ENCODE measurements around the gene KRT77. TPM values are rescaled to one million over a fixed set of nuclear protein-coding genes. Genes with fewer than 3 reads are reported as not detected.
"Not testable (repeated sequence)": the region's sequence is repeated elsewhere in the genome, so short reads cannot be mapped to it uniquely, and the experiment has no call there.

The KRT77 gene
- total RNA-seq, 1 donor from 2014 or later = not detected

GRCh38 chr12:52675301-52675701, 28.0 kb downstream of the KRT77 start:
- no peak for DNase-seq (ENCODE audit: low read depth)

- no peak for DNase-seq (ENCODE audit: low read depth)
Observed at GRCh38 chr12:52674433-52674775, 28.9 kb downstream of the KRT77 start.

GRCh38 chr12:52673713-52674432, 29.5 kb downstream of the KRT77 start:
- DNase-seq (ENCODE audit: low read depth) = no peak

GRCh38 chr12:52673217-52673616, 30.1 kb downstream of the KRT77 start:
- DNase-seq (ENCODE audit: low read depth) = no peak

- DNase-seq (ENCODE audit: low read depth) = peak; percentile 48
Observed at GRCh38 chr12:52672321-52672933, 30.9 kb downstream of the KRT77 start.

GRCh38 chr12:52670961-52671360, 32.4 kb downstream of the KRT77 start:
- no peak for DNase-seq (ENCODE audit: low read depth)

GRCh38 chr12:52670506-52670905, 32.8 kb downstream of the KRT77 start:
- no peak for DNase-seq (ENCODE audit: low read depth)

- DNase-seq (ENCODE audit: low read depth) = not testable (repeated sequence)
Observed at GRCh38 chr12:52669941-52670340, 33.4 kb downstream of the KRT77 start.

- DNase-seq (ENCODE audit: low read depth) = no peak
Observed at GRCh38 chr12:52669426-52669825, 33.9 kb downstream of the KRT77 start.

GRCh38 chr12:52667931-52668330, 35.4 kb downstream of the KRT77 start:
- no peak for DNase-seq (ENCODE audit: low read depth)

GRCh38 chr12:52667509-52667908, 35.8 kb downstream of the KRT77 start:
- no peak for DNase-seq (ENCODE audit: low read depth)

GRCh38 chr12:52666471-52666870, 36.9 kb downstream of the KRT77 start:
- DNase-seq (ENCODE audit: low read depth) = no peak

GRCh38 chr12:52663420-52663819, 39.9 kb downstream of the KRT77 start:
- no peak for DNase-seq (ENCODE audit: low read depth)

- no peak for DNase-seq (ENCODE audit: low read depth)
Observed at GRCh38 chr12:52662918-52663229, 40.5 kb downstream of the KRT77 start.

GRCh38 chr12:52662093-52662917, 41.0 kb downstream of the KRT77 start:
- no peak for DNase-seq (ENCODE audit: low read depth)

GRCh38 chr12:52661668-52662067, 41.7 kb downstream of the KRT77 start:
- DNase-seq (ENCODE audit: low read depth) = no peak

GRCh38 chr12:52660934-52661499, 42.3 kb downstream of the KRT77 start:
- DNase-seq (ENCODE audit: low read depth) = no peak

GRCh38 chr12:52659951-52660350, 43.4 kb downstream of the KRT77 start:
- no peak for DNase-seq (ENCODE audit: low read depth)

- no peak for DNase-seq (ENCODE audit: low read depth)
Observed at GRCh38 chr12:52659395-52659794, 43.9 kb downstream of the KRT77 start.

GRCh38 chr12:52658196-52658595, 45.1 kb downstream of the KRT77 start:
- DNase-seq (ENCODE audit: low read depth) = no peak

GRCh38 chr12:52657250-52657902, 45.9 kb downstream of the KRT77 start:
- no peak for DNase-seq (ENCODE audit: low read depth)

- DNase-seq (ENCODE audit: low read depth) = no peak
Observed at GRCh38 chr12:52656616-52657015, 46.7 kb downstream of the KRT77 start.

All from renal cortical epithelial cell (primary cell).